OCI-LY3 (cell line): ENCODE data around the gene ABCA2.

Experiments
- H2AFZ ChIP-seq: fragments of 200-600, 300-600 bp; shearing (Covaris generic); 2 replicates; pipeline ENCODE4 v1.6.0; 2014; ENCODE audit warnings: antibody characterized with exemption, low read depth, low read length
- H3K27ac ChIP-seq: fragments of 200-600, 300-600 bp; sonication (generic); 2 replicates; pipeline ENCODE4 v1.5.1; 2014; ENCODE audit warnings: mild to moderate bottlenecking, low read length, moderate library complexity, mixed read lengths
- H3K27me3 ChIP-seq: fragments of 200-600, 300-600 bp; sonication (generic); 2 replicates; pipeline ENCODE4 v1.6.1; 2014; ENCODE audit warnings: low read depth, low read length, mixed read lengths
- H3K36me3 ChIP-seq: fragments of 200-600, 300-600 bp; sonication (generic); replicated peaks from 2 replicates; pipeline ENCODE3; 2014; ENCODE audit warnings: low read depth, low read length, mixed read lengths
- H3K4me1 ChIP-seq: fragments of 300-600, 200-600 bp; sonication (generic); 2 replicates; pipeline ENCODE4 v1.6.1; 2014; ENCODE audit warnings: low read length, mixed read lengths
- H3K4me2 ChIP-seq: fragments of 200-600, 300-600 bp; sonication (generic); 2 replicates; pipeline ENCODE4 v1.6.1; 2014; ENCODE audit warnings: low read length, mixed read lengths
- H3K4me3 ChIP-seq: fragments of 300-600, 200-600 bp; sonication (generic); 2 replicates; pipeline ENCODE4 v1.5.1; 2014; ENCODE audit warnings: antibody characterized with exemption, mild to moderate bottlenecking, low read length, moderate library complexity
- H3K79me2 ChIP-seq: fragments of 300-600, 200-600 bp; shearing (Covaris generic); 2 replicates; pipeline ENCODE4 v1.6.1; 2014; ENCODE audit warnings: mild to moderate bottlenecking, low read length, mixed read lengths
- H3K9ac ChIP-seq: fragments of 300-600, 200-600 bp; shearing (Covaris generic); 2 replicates; pipeline ENCODE4 v1.6.0; 2014; ENCODE audit warnings: mild to moderate bottlenecking, low read length, moderate library complexity
- H3K9me3 ChIP-seq: fragments of 200-600, 300-600 bp; shearing (Covaris generic); 2 replicates; pipeline ENCODE4 v1.6.1; 2014; ENCODE audit warnings: low read length, mixed read lengths; ENCODE audit not compliant: insufficient read depth
- H4K20me1 ChIP-seq: fragments of 200-600, 300-600 bp; sonication (generic); 2 replicates; pipeline ENCODE4 v1.6.1; 2016; ENCODE audit warnings: low read length, mixed read lengths; ENCODE audit not compliant: insufficient read depth
- EZH2phosphoT487 ChIP-seq: fragments of 200-600 bp; shearing (Covaris generic); IDR thresholded peaks from 2 replicates; pipeline ENCODE4 v1.6.1; 2018; ENCODE audit warnings: antibody characterized with exemption, mixed run types, low read depth
- TF ChIP-seq, protein P1 (sequence below): fragments of 200-600, 300-600 bp; sonication (generic); IDR thresholded peaks from 2 replicates; pipeline ENCODE4 v1.5.1; 2014; ENCODE audit warnings: antibody characterized with exemption, low read length, low read depth

The ABCA2 gene

DNA sequence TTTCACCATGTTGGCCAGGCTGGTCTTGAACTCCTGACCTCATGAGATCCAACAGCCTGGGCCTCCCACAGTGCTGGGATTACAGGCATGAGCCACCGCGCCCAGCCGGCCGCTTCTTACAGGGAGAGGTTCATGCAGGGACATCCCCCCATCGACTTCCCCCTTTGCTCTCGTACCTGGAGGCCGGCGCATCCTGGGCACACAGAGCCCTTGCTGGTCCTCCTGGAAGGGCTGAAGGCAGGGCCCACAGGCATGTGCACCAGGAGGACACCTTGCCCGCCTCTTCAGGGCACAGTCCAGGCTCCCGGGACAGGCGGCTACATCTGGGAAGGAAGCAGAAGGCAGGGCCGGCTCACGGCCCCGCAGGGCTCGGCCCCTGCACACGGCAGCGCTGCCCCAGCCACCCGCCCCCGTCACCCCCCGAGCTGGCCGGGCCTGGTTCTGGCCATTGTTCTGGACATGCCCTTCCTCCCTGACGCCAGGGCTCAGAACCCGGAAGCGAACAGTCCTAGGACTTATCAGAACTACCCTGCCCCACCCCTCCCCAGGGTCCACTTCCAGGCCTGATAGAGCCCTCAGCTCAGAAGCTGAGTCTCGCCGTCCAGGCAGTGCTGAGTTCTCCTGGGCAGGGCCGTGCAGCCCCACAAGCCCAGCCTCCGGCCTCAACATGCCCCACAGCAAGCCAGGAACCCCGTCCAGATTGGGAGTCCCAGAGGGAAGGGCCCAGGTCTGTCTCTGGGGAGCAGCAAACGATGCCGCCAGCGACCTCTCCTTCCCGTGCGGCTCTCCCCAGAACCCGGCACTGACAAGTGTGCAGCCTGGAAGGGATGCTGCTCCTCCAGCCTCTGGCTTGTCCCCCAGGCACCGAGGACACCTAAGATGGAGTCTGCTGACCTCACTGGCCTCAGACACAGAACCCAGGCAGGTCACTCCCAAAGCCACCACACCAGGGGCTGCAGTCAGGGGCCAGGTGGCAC lies 15.0 kb upstream of the ABCA2 start:
- Histone ChIP-seq H3K9ac (no peak overlapping the region), H3K4me2 (no peak overlapping the region), H3K36me3 (no peaks in the 10 kb centered on the region), H3K79me2 (no peaks in the 10 kb centered on the region), H3K9me3 (no peaks in the 10 kb centered on the region), H4K20me1 (0 out of 2 replicates have a peak, but pooled peaks cover 9% of the 10 kb centered on the region), H3K4me1 (peaks cover 3% of the 10 kb centered on the region; the same call in 1 of the 2 replicates), H2AFZ (no peak overlapping the region), H3K4me3 (no peak overlapping the region), H3K27ac (no peak overlapping the region), H3K27me3 (peaks cover 33% of the 10 kb centered on the region)
- TF ChIP-seq EZH2phosphoT487: no peak
- TF ChIP-seq, protein P1, sequence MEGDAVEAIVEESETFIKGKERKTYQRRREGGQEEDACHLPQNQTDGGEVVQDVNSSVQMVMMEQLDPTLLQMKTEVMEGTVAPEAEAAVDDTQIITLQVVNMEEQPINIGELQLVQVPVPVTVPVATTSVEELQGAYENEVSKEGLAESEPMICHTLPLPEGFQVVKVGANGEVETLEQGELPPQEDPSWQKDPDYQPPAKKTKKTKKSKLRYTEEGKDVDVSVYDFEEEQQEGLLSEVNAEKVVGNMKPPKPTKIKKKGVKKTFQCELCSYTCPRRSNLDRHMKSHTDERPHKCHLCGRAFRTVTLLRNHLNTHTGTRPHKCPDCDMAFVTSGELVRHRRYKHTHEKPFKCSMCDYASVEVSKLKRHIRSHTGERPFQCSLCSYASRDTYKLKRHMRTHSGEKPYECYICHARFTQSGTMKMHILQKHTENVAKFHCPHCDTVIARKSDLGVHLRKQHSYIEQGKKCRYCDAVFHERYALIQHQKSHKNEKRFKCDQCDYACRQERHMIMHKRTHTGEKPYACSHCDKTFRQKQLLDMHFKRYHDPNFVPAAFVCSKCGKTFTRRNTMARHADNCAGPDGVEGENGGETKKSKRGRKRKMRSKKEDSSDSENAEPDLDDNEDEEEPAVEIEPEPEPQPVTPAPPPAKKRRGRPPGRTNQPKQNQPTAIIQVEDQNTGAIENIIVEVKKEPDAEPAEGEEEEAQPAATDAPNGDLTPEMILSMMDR: no peak

DNA sequence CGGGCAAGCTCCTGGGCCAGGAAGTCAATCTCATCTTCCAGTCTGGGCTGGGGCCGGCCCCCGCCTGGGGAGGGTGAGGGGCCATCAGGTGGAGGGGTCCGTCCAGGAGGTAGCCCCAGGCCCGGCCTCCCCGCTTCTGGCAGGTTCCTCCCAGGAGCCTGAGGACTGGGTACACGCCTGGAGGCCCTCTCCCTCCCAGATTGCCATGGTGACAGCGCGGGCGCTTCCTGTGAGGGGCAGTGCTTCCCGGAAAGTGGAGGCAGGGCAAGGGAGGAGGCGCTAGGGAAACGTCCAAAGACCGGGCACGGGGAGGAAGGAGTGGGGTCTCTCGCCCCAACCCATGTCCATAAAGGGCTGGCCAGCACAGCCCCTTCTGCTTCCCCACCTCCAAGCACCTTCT lies 13.1 kb upstream of the ABCA2 start:
- Histone ChIP-seq H3K9me3 (no peaks in the 10 kb centered on the region), H3K4me1 (no peaks in the 10 kb centered on the region), H3K4me2 (no peak overlapping the region), H3K27ac (no peak overlapping the region), H4K20me1 (no peaks in the 10 kb centered on the region), H3K9ac (no peak overlapping the region), H3K4me3 (no peak overlapping the region), H3K27me3 (peaks cover 24% of the 10 kb centered on the region), H3K36me3 (no peaks in the 10 kb centered on the region), H3K79me2 (no peaks in the 10 kb centered on the region), H2AFZ (no peak overlapping the region)
- TF ChIP-seq, protein P1: no peak
- no peak for TF ChIP-seq EZH2phosphoT487

DNA sequence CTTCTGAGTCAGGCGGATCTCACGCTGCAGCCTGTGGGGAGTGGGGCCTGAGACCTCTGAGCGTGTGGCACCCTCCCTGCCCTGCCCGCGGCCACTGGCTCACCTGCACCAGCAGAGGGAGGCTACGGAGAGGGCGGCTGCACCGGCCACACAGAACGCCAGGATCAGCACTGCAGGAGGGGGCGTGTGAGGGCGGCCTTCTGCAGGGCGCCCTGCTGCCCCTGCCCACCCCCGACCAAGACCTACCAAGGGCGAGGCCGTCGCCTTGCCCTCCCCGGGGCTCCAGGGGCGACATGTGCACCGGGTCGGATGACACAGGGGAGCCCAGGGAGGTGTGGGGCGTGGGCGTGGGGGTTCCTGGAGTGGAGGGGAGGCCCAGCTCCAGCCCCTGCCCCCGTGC lies 12.5 kb upstream of the ABCA2 start:
- Histone ChIP-seq H3K36me3 (no peaks in the 10 kb centered on the region), H3K4me2 (no peak overlapping the region), H2AFZ (no peak overlapping the region), H3K9ac (no peak overlapping the region), H3K27me3 (peaks cover 24% of the 10 kb centered on the region), H3K79me2 (no peaks in the 10 kb centered on the region), H3K9me3 (no peaks in the 10 kb centered on the region), H3K4me1 (peaks cover 2% of the 10 kb centered on the region), H4K20me1 (no peaks in the 10 kb centered on the region), H3K4me3 (no peak overlapping the region), H3K27ac (no peak overlapping the region)
- TF ChIP-seq, protein P1: no peak
- TF ChIP-seq EZH2phosphoT487: no peak

DNA sequence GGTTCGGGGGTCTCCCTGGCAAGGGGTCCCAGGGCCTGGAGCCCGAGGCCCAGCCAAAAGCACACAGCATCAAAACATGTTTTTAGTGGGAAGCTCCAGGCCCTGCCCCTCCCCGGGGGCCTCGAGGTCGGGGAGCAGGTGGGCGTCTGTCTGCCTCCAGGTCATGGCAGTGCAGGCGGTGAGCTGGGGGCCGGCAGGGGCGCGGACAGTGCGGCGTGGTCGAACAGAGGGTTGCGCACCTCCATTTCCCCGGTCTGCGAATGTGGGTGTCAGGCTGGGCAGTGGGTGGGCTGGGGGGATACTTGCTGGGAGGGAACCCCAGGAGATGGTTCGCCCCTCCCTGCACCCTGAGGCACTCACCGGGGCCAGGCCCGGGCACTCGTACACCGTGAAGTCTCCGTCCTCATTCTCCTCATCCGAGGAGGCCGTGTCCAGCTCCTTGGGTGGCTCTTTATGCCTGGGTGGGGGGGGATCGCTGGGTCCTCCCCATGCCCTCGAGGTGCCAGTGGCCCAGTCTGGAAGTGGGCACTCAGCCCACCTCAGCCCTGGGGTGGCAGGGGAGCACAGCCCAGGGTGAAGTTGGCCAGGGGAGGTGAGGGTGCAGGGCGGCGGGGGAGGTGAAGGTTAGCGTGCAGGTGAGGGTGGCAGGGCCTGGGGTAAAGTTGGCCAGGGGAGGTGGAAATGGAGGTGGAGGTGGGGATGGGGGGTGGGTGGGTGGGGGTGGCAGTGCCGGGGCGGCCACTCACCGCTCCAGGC lies 11.8 kb upstream of the ABCA2 start:
- no peak overlapping the region for H3K4me2 ChIP-seq
- H4K20me1 ChIP-seq: no peaks in the 10 kb centered on the region
- H3K9me3 ChIP-seq: no peaks in the 10 kb centered on the region
- no peak overlapping the region for H3K9ac ChIP-seq
- peaks cover 9% of the 10 kb centered on the region for H3K4me1 ChIP-seq
- H3K27ac ChIP-seq: no peak overlapping the region
- no peaks in the 10 kb centered on the region for H3K79me2 ChIP-seq
- H2AFZ ChIP-seq: no peak overlapping the region
- TF ChIP-seq EZH2phosphoT487: no peak
- TF ChIP-seq, protein P1: no peak
- no peaks in the 10 kb centered on the region for H3K36me3 ChIP-seq
- no peak overlapping the region for H3K4me3 ChIP-seq
- H3K27me3 ChIP-seq: peaks cover 20% of the 10 kb centered on the region
